HG02973 (cell line): ENCODE measurements around the gene HDHD2.

Experiments used
- ATAC-seq: cut with Tn5 transposase; IDR thresholded peaks from one replicate; pipeline ENCODE4 v1.9.1; 2021; ENCODE audit warnings: moderate library complexity; ENCODE audit not compliant: unreplicated experiment

The HDHD2 gene

DNA sequence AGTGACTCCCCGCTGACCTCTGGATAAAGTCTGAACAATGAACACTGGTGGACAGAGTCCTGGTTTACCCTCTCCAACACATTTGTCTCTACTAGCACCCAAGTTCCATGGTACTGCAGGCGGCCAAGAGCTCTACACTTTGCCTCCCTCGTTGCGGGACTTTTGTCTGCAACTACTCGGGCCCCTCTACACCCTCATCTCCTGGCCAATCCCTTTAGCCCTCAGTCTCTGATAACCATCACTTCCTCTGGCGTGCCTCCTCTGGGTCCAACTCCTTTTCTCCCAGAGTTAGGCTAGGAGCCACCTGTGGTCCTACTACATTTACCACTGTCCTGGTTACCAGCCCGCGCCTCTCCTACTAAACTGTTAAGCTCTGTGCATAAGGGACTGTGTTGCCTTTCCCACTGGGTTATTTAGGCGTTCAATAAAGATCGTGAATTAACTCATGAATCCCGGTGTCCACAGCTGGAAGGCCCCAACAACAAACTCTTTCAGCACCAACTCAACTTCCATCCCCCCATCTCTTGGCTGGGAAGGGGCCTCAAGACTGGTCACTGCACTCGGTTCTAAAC is 757 bp downstream of the HDHD2 start:
- ATAC-seq, result no peak

- no peak for ATAC-seq
Measured at GRCh38 chr18:47146206-47146605, 4.1 kb downstream of the HDHD2 start.

DNA sequence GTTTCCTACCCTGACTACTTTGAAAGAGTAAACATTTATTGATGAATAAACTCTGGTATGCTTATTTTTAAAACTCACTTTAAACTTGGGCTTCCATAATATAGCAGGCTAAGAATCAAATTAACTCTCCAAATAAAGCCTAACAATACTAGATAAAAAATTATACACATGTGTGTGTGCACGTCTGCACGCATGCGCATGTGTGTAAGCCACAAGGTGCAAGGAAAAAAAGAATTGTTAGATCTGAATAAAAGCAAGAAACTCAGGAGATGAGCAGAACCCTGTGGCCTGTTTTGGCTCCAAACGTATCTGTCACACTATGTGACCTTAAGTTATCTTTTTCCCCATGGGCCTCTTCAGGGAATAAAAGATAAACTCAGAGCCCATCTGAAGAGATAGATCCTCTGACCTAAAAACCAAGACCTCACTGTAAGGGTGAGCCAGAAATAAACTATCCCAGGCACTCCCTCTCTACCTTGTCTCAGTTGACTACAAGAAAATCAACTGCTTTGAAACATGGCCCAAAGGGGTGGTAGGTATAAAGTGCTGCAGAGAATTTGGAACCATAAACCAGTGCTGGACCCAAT is 6.3 kb downstream of the HDHD2 start:
- no peak for ATAC-seq

DNA sequence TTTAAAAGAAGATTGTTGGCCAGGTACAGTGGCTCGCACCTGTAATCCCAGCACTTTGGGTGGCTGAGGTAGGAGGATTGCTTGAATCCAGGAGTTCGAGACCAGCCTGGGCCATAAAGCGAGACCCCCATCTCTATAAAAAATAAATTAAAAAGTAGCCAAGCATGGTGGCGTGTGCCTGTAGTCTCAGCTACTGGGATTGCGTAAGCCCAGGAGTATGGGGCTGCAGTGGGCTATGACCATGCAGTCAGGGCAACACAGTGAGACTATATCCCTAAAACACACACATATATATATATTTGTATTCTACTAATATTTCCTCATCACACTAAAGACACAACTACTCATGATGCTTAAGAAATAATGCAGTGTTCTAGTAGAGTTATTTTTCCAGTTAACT is 7.1 kb downstream of the HDHD2 start:
- no peak for ATAC-seq

- no peak for ATAC-seq
Measured at GRCh38 chr18:47141289-47141688, 9.0 kb downstream of the HDHD2 start.

GRCh38 chr18:47121146-47121545 is 29.2 kb downstream of the HDHD2 start:
- ATAC-seq, result no peak

GRCh38 chr18:47120428-47120827 is 29.9 kb downstream of the HDHD2 start:
- ATAC-seq, result peak; percentile 95

GRCh38 chr18:47118981-47119380 is 31.3 kb downstream of the HDHD2 start:
- ATAC-seq, result no peak

- ATAC-seq, result no peak
Measured at GRCh38 chr18:47115205-47115604, 35.1 kb downstream of the HDHD2 start.

- no peak for ATAC-seq
Measured at GRCh38 chr18:47113796-47114540, 36.3 kb downstream of the HDHD2 start.

- no peak for ATAC-seq
Measured at GRCh38 chr18:47110492-47111274, 39.6 kb downstream of the HDHD2 start.

- ATAC-seq, result no peak
Measured at GRCh38 chr18:47109720-47110119, 40.6 kb downstream of the HDHD2 start.

DNA sequence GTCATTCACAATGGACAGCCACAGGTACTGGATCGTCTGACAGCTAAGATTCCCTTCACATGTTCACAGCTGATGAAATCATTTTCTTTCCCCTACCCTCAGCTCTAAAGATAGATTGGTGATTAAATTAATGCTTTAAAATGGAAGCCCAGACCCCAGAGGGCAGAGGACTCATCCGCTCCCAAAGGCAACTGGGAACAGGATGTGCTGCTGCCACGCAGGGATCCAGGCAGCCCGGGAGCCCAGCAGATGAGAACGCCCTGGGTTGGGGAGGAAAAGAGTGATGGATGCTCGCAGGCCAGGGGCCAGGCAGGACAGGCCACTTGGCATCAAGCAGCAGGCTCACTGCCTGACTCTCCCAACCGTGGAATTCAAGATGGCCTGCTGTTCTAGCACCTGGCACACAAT is 41.3 kb downstream of the HDHD2 start:
- ATAC-seq, result no peak

- no peak for ATAC-seq
Measured at GRCh38 chr18:47108373-47108772, 41.9 kb downstream of the HDHD2 start.

DNA sequence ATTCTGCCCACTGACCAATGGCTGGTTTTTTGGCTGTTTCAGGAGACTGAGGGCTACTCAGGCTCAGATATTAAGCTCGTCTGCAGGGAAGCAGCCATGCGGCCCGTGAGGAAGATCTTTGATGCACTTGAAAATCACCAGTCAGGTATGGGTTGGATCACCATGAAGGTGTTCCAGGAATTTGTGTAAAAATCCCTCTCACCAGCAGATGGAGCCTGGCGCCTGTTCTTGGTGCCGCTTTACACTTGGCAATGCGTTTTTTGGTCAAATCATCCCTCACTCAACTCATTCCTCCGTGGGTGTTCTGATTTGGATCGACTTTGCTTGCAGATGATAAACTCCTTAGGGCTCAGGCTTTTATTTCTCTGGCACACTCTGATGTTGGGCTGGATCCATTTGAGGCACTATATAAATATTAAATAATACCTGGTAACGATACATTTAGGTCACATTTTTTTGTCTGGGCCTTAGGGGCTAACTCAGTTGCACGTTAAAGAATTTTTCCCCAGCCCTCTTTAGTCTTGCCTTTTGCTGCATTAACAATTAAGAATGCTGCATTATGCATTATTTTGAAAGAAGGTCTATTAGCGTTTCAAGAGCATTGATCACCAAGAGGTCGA is 50.0 kb downstream of the HDHD2 start:
- no peak for ATAC-seq

GRCh38 chr18:47095810-47096209 is 54.5 kb downstream of the HDHD2 start:
- no peak for ATAC-seq

DNA sequence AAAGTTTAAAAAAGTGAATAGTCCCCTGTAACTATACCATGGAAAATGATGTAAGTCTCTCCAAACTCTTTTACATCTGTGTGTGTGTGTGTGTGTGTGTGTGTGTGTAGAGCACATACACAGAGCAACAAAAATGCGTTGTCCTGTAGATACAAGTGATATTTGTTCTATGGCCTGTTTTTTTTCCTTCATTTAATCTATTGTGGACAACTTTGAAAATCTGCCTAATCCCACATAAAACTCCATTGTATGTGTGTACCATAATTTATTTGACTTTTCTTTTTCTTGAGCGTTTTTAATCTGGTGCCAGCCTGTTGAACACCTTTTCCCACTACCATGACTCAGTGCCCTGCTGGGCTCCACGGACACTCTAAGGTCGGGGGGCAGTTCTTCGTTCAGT is 62.6 kb downstream of the HDHD2 start:
- ATAC-seq, result no peak

DNA sequence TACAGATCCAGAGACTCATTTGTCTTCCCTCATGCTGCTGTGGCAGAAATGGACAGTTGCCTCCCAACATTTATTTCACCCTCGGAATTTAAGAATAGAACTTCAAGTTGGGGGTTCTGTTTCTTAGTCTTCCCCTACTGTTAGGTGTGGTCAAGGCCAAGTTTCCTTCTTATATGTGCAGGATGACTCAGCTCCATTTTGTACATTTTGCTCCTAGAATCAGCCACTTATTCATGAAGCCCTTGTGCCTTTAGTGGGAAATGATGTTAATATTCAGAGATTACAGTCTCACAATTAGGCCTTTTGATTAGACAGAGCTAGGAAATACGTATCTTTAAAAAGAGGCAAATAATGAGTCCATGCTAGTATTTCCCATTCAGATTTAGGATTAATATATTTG is 68.7 kb downstream of the HDHD2 start:
- no peak for ATAC-seq

GRCh38 chr18:47080872-47081271 is 69.4 kb downstream of the HDHD2 start:
- ATAC-seq, result no peak

DNA sequence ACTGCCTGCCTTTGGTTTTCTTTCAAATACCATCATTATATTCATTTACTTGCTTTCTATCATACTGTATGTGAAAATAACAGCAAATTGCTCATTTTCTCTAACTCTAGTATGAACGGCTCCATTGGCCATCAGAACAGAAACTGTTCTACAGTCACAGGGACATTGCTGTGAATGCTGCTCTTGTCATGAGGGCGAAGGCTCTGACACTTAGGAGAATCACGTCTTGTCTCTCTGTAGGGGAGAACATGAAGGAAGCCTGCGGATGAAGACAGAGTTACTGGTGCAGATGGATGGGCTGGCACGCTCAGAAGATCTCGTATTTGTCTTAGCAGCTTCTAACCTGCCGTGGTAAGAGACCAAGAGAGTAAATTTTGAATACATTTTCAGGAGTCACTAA is 73.2 kb downstream of the HDHD2 start:
- no peak for ATAC-seq
